ENCODE results near the gene ST7L. TPM values are rescaled to one million over a fixed set of nuclear protein-coding genes. Genes with fewer than 3 reads are reported as not detected.

ST7L gene
- total and polyA plus RNA-seq, 4 donors: 8.4 to 36.1 (median 17.2) TPM

DNA sequence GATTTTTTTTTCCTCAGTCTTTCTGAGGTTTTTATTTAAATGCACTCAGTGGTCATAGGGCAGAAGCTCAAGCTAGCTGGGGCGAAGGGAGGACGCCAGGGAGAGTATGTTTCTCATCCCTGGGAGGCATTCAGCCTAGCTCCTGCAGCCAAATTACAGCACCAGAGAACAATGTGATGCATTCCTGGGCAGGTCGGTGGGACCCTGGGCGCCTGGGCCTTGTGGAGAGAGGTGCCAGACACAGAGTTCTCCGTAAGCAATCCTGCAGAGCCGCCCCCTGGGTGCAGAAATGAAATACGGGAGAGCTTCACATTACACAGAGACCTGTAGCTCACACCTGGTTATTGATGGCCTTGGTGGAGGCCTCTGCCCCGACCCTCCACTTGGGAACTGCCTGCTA, 94.7 kb downstream of the ST7L start:
- no peaks in the 10 kb centered on the region for H3K4me1 ChIP-seq (ENCODE audit: control insufficient read depth in 5 of 5, insufficient read depth in 5 of 5, low read length in 5 of 5)
- no peak for ATAC-seq (ENCODE audit: insufficient read depth, low FRiP score)
- peaks cover 6 to 14% (median 9%) of the 10 kb centered on the region in 4 donors for H3K36me3 ChIP-seq (ENCODE audit: control insufficient read depth in 4 of 4, insufficient read depth in 4 of 4, low read length in 4 of 4)
- no peaks in the 10 kb centered on the region for H3K9me3 ChIP-seq (ENCODE audit: control insufficient read depth in 4 of 4, insufficient read depth in 3 of 4, low read length in 3 of 4)
- no peak for DNase-seq
- WGBS, 2 donors: 79 to 80% methylated on average over 8 of the region's 8 CpGs
- no peak overlapping the region for H3K9ac ChIP-seq (ENCODE audit: insufficient read depth in 1 of 2, low read length in 2 of 2)
- H3K27me3 ChIP-seq (ENCODE audit: control insufficient read depth in 3 of 3, insufficient read depth in 3 of 3, low read length in 2 of 3): no peaks in the 10 kb centered on the region
- no peak overlapping the region for H3K4me3 ChIP-seq
- TF ChIP-seq, protein P1, sequence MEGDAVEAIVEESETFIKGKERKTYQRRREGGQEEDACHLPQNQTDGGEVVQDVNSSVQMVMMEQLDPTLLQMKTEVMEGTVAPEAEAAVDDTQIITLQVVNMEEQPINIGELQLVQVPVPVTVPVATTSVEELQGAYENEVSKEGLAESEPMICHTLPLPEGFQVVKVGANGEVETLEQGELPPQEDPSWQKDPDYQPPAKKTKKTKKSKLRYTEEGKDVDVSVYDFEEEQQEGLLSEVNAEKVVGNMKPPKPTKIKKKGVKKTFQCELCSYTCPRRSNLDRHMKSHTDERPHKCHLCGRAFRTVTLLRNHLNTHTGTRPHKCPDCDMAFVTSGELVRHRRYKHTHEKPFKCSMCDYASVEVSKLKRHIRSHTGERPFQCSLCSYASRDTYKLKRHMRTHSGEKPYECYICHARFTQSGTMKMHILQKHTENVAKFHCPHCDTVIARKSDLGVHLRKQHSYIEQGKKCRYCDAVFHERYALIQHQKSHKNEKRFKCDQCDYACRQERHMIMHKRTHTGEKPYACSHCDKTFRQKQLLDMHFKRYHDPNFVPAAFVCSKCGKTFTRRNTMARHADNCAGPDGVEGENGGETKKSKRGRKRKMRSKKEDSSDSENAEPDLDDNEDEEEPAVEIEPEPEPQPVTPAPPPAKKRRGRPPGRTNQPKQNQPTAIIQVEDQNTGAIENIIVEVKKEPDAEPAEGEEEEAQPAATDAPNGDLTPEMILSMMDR (IDR thresholded peaks at IDR 0.05; ENCODE audit: control extremely low read depth, extremely low read depth): no peak
- H3K27ac ChIP-seq (ENCODE audit: low read depth in 1 of 2, low read length in 1 of 2): no peak overlapping the region

DNA sequence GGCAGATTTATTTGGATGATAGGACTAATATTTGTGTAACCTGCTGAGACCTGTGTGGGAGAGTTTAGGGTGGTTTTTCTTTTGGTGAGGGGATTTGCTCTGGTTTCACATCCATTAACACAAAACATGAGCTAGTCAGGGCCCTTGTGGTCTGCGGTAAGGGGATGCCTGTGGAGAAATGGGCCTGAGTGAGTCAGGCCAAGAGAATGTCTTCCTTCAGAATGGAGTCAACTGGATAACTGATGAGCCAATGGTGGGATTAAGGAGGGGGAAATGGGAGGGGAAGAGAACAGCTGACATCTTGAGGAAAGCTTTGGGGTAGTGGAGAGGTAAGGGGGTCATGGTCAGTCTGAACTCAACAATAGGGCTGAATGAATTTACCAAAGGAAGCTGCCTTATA, 96.3 kb downstream of the ST7L start:
- TF ChIP-seq, protein P1 (IDR thresholded peaks at IDR 0.05; ENCODE audit: control extremely low read depth, extremely low read depth): no peak
- peaks cover 3 to 12% (median 8%) of the 10 kb centered on the region in 4 donors for H3K36me3 ChIP-seq (ENCODE audit: control insufficient read depth in 4 of 4, insufficient read depth in 4 of 4, low read length in 4 of 4)
- no peaks in the 10 kb centered on the region for H3K9me3 ChIP-seq (ENCODE audit: control insufficient read depth in 4 of 4, insufficient read depth in 3 of 4, low read length in 3 of 4)
- no peak overlapping the region for H3K27ac ChIP-seq (ENCODE audit: low read depth in 1 of 2, low read length in 1 of 2)
- H3K27me3 ChIP-seq (ENCODE audit: control insufficient read depth in 3 of 3, insufficient read depth in 3 of 3, low read length in 2 of 3): no peaks in the 10 kb centered on the region
- ATAC-seq (ENCODE audit: insufficient read depth, low FRiP score): no peak
- peaks cover 0 to 3% (median 0%) of the 10 kb centered on the region in 5 donors for H3K4me1 ChIP-seq (ENCODE audit: control insufficient read depth in 5 of 5, insufficient read depth in 5 of 5, low read length in 5 of 5)
- H3K4me3 ChIP-seq: no peak overlapping the region
- H3K9ac ChIP-seq (ENCODE audit: insufficient read depth in 1 of 2, low read length in 2 of 2): no peak overlapping the region
- 85 to 86% methylated on average over 1 of the region's 1 CpG for WGBS, 2 donors
- DNase-seq: no peak

DNA sequence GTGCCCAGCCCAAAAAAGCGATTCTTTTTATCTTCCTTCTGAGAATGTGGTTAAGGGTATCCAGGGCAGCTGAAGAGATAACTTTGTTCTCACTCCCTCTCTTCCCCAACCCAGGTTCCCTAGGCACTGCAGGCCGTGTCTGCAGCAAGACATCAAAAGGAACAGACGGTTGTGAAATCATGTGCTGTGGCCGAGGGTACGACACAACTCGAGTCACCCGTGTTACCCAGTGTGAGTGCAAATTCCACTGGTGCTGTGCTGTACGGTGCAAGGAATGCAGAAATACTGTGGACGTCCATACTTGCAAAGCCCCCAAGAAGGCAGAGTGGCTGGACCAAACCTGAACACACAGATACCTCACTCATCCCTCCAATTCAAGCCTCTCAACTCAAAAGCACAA, 98.8 kb downstream of the ST7L start:
- Histone ChIP-seq H3K4me3 (no peak overlapping the region), H3K9ac (ENCODE audit: insufficient read depth in 1 of 2, low read length in 2 of 2) (no peak overlapping the region), H3K27me3 (ENCODE audit: control insufficient read depth in 3 of 3, insufficient read depth in 3 of 3, low read length in 2 of 3) (no peaks in the 10 kb centered on the region), H3K27ac (ENCODE audit: low read depth in 1 of 2, low read length in 1 of 2) (no peak overlapping the region), H3K4me1 (ENCODE audit: control insufficient read depth in 5 of 5, insufficient read depth in 5 of 5, low read length in 5 of 5) (peaks cover 0 to 3% (median 0%) of the 10 kb centered on the region in 5 donors), H3K9me3 (ENCODE audit: control insufficient read depth in 4 of 4, insufficient read depth in 3 of 4, low read length in 3 of 4) (no peaks in the 10 kb centered on the region), H3K36me3 (ENCODE audit: control insufficient read depth in 4 of 4, insufficient read depth in 4 of 4, low read length in 4 of 4) (peaks cover 0 to 10% (median 6%) of the 10 kb centered on the region in 4 donors)
- ATAC-seq (ENCODE audit: insufficient read depth, low FRiP score) (no peak), DNase-seq (no peak)
- WGBS, 2 donors: 47 to 76% methylated on average over 9 of the region's 9 CpGs
- TF ChIP-seq, protein P1 (IDR thresholded peaks at IDR 0.05; ENCODE audit: control extremely low read depth, extremely low read depth): no peak

DNA sequence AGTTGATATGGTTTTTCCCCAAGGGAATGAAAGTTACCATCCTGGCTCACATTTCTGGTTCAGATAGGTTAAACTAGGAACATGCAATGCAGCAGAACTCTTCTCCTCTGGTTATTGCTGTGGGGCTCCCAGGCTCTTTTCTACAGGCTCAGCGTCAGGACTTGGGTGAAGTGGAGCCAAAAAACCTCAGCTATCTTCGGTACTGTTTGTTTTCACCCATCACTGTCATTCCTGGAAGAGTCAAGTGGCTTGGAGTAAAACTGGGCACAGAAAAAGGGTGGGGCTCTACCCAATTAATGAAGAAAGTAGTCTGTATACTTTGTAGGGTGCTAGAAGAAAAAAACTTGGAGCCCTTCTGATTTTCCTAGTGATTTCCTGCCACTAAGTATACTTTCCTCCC, 100.8 kb downstream of the ST7L start:
- ATAC-seq (ENCODE audit: insufficient read depth, low FRiP score) (no peak), DNase-seq (no peak)
- TF ChIP-seq, protein P1 (IDR thresholded peaks at IDR 0.05; ENCODE audit: control extremely low read depth, extremely low read depth): no peak
- Histone ChIP-seq H3K4me3 (no peak overlapping the region), H3K9ac (ENCODE audit: insufficient read depth in 1 of 2, low read length in 2 of 2) (no peak overlapping the region), H3K27ac (ENCODE audit: low read depth in 1 of 2, low read length in 1 of 2) (peak overlapping the region in 1 of 2 donors; percentile 10), H3K27me3 (ENCODE audit: control insufficient read depth in 3 of 3, insufficient read depth in 3 of 3, low read length in 2 of 3) (no peaks in the 10 kb centered on the region), H3K36me3 (ENCODE audit: control insufficient read depth in 4 of 4, insufficient read depth in 4 of 4, low read length in 4 of 4) (peaks cover 0 to 8% (median 4%) of the 10 kb centered on the region in 4 donors), H3K4me1 (ENCODE audit: control insufficient read depth in 5 of 5, insufficient read depth in 5 of 5, low read length in 5 of 5) (peaks cover 0 to 5% (median 3%) of the 10 kb centered on the region in 5 donors), H3K9me3 (ENCODE audit: control insufficient read depth in 4 of 4, insufficient read depth in 3 of 4, low read length in 3 of 4) (no peaks in the 10 kb centered on the region)
- 78 to 83% methylated on average over 2 of the region's 2 CpGs for WGBS, 2 donors

Measured in lung (tissue), 12 donors.